Epithelial cell of esophagus (primary cell): ENCODE results near the gene TAGLN.
A peak's percentile ranks its signal among the peaks of the same experiment; 100 is the strongest.
"Not testable (repeated sequence)": the region's sequence is repeated elsewhere in the genome, so short reads cannot be mapped to it uniquely, and the experiment has no call there.

Experiments used
- DNase-seq: peaks from one replicate; pipeline ENCODE4 v3.0.0; 2010; ENCODE audit warnings: low read depth
- H3K4me3 ChIP-seq: 2 replicates; pipeline ENCODE4 v1.5.1; 2011; ENCODE audit warnings: mild to moderate bottlenecking, low read length, control low read depth
- CTCF ChIP-seq: IDR thresholded peaks from 2 replicates; pipeline ENCODE4 v1.5.1; 2011; ENCODE audit warnings: low read depth, mild to moderate bottlenecking, low read length, control low read depth, inconsistent platforms; ENCODE audit not compliant: insufficient read depth; ENCODE audit errors: missing control alignments

The TAGLN gene

GRCh38 chr11:117180661-117181585 is 18.2 kb upstream of the TAGLN start:
- no peak overlapping the region for H3K4me3 ChIP-seq
- TF ChIP-seq CTCF: peak; percentile 64
- DNase-seq: peak; percentile 82

GRCh38 chr11:117181586-117182550 is 17.3 kb upstream of the TAGLN start:
- no peak for DNase-seq
- H3K4me3 ChIP-seq: no peak overlapping the region
- no peak for TF ChIP-seq CTCF

- DNase-seq: no peak
- no peak overlapping the region for H3K4me3 ChIP-seq
- TF ChIP-seq CTCF: no peak
Observed at GRCh38 chr11:117182551-117182935, 16.6 kb upstream of the TAGLN start.

- not testable (repeated sequence) for DNase-seq, H3K4me3 ChIP-seq
Observed at GRCh38 chr11:117183178-117183577, 16.0 kb upstream of the TAGLN start.

- no peak for TF ChIP-seq CTCF
- DNase-seq: peak; percentile 52
- no peak overlapping the region for H3K4me3 ChIP-seq
Observed at GRCh38 chr11:117183724-117184349, 15.3 kb upstream of the TAGLN start.

- DNase-seq: no peak
- no peak for TF ChIP-seq CTCF
- H3K4me3 ChIP-seq: no peak overlapping the region
Observed at GRCh38 chr11:117185736-117186430, 13.3 kb upstream of the TAGLN start.
